Sigmoid colon (tissue), 4 donors: ENCODE results near the gene NEDD8.

ENCODE experiments used
- EP300 ChIP-seq, 4 donors: sonication (generic); formaldehyde crosslinking; IDR thresholded peaks; one replicate each; pipeline ENCODE4 v1.6.1; 2017; ENCODE audit warnings: antibody characterized with exemption in 4 of 4
- POLR2A ChIP-seq, 2 donors: fragments of 450-650 bp; IDR thresholded peaks; one replicate each; pipeline ENCODE4 v1.6.1; 2016; ENCODE audit warnings: antibody characterized with exemption in 2 of 2, mild to moderate bottlenecking in 2 of 2, moderate library complexity in 2 of 2
- TF ChIP-seq, protein P1 (sequence below), 4 experiments: fragments of 450-650 bp in 3 of 4; fragments of 200-600 bp in 1 of 4; IDR thresholded peaks; one replicate each; pipeline ENCODE4 v1.5.1; 2016 to 2019; ENCODE audit warnings: antibody characterized with exemption in 4 of 4, mild to moderate bottlenecking in 3 of 4, moderate library complexity in 2 of 4

GRCh38 chr14:24204163-24205146 lies 27.7 kb downstream of the NEDD8 start:
- TF ChIP-seq, protein P1, sequence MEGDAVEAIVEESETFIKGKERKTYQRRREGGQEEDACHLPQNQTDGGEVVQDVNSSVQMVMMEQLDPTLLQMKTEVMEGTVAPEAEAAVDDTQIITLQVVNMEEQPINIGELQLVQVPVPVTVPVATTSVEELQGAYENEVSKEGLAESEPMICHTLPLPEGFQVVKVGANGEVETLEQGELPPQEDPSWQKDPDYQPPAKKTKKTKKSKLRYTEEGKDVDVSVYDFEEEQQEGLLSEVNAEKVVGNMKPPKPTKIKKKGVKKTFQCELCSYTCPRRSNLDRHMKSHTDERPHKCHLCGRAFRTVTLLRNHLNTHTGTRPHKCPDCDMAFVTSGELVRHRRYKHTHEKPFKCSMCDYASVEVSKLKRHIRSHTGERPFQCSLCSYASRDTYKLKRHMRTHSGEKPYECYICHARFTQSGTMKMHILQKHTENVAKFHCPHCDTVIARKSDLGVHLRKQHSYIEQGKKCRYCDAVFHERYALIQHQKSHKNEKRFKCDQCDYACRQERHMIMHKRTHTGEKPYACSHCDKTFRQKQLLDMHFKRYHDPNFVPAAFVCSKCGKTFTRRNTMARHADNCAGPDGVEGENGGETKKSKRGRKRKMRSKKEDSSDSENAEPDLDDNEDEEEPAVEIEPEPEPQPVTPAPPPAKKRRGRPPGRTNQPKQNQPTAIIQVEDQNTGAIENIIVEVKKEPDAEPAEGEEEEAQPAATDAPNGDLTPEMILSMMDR (IDR thresholded peaks at IDR 0.05), result no peak
- TF ChIP-seq POLR2A (IDR thresholded peaks at IDR 0.05) (no peak), EP300 (IDR thresholded peaks at IDR 0.05) (no peak)
